HG02610 (cell line): ENCODE measurements around the gene RBM25.

Experiments
- ATAC-seq: cut with Tn5 transposase; IDR thresholded peaks from one replicate; pipeline ENCODE4 v1.9.1; 2021; ENCODE audit warnings: mild to moderate bottlenecking, moderate library complexity; ENCODE audit not compliant: unreplicated experiment

Gene RBM25

GRCh38 chr14:73102806-73103497, 44.6 kb downstream of the RBM25 start:
- ATAC-seq, result no peak

- no peak for ATAC-seq
These were observed 46.7 kb downstream of the RBM25 start for GRCh38 chr14:73105050-73105449.

- no peak for ATAC-seq
These were observed 47.4 kb downstream of the RBM25 start for GRCh38 chr14:73105727-73106126.

GRCh38 chr14:73116079-73116665, 57.8 kb downstream of the RBM25 start:
- no peak for ATAC-seq

- no peak for ATAC-seq
These were observed 66.0 kb downstream of the RBM25 start for GRCh38 chr14:73124180-73124894.

GRCh38 chr14:73125169-73125588, 66.8 kb downstream of the RBM25 start:
- no peak for ATAC-seq

GRCh38 chr14:73125746-73126145, 67.4 kb downstream of the RBM25 start:
- ATAC-seq, result no peak

GRCh38 chr14:73133795-73134194, 75.5 kb downstream of the RBM25 start:
- no peak for ATAC-seq

GRCh38 chr14:73136085-73136386, 77.7 kb downstream of the RBM25 start:
- no peak for ATAC-seq

- peak; percentile 95 for ATAC-seq
These were observed 78.3 kb downstream of the RBM25 start, which contains the start of gene PSEN1 for GRCh38 chr14:73136387-73137225. TSS of gene PSEN1 (plus strand) at chr14:73136507. CDS start at chr14:73148020, 11,513 bp downstream.

- ATAC-seq, result no peak
These were observed 82.5 kb downstream of the RBM25 start for GRCh38 chr14:73140811-73141323.

GRCh38 chr14:73142216-73142615, 83.9 kb downstream of the RBM25 start:
- ATAC-seq, result no peak

- ATAC-seq, result no peak
These were observed 84.7 kb downstream of the RBM25 start for GRCh38 chr14:73143003-73143402.

- no peak for ATAC-seq
These were observed 85.3 kb downstream of the RBM25 start for GRCh38 chr14:73143617-73144016.

GRCh38 chr14:73145371-73145770, 87.0 kb downstream of the RBM25 start:
- ATAC-seq, result no peak

GRCh38 chr14:73146111-73146510, 87.8 kb downstream of the RBM25 start:
- no peak for ATAC-seq

- ATAC-seq, result no peak
These were observed 91.4 kb downstream of the RBM25 start for GRCh38 chr14:73149753-73150152.

GRCh38 chr14:73153272-73153671, 94.9 kb downstream of the RBM25 start:
- no peak for ATAC-seq

- ATAC-seq, result no peak
These were observed 103.9 kb downstream of the RBM25 start for GRCh38 chr14:73162251-73162650.

- ATAC-seq, result no peak
These were observed 108.1 kb downstream of the RBM25 start for GRCh38 chr14:73166399-73166798.

- ATAC-seq, result no peak
These were observed 109.4 kb downstream of the RBM25 start for GRCh38 chr14:73167727-73168126.
